ENCODE data around the gene SINHCAF.
"Not testable (repeated sequence)": the region's sequence is repeated elsewhere in the genome, so short reads cannot be mapped to it uniquely, and the experiment has no call there.

SINHCAF gene

DNA sequence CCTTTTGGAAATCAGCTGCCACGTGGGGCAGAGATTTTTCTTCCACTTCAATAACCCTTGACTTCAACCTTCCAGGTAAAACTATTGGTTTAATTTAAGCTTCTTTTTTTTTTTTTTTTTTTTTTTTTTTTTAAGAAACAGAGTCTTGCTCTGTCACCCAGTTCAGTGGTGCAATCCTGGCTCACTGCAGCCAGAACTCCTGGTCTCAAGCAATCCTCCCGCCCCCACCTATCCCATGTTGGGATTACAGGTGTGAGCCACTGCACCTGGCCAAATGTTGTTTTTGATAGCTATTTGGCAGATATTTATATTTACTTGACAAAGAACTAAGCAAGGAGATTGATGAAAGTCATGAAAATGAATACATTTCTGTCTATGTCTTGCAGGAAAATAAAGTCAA lies 65.1 kb downstream of the SINHCAF start:
- DNase-seq: no peak

DNA sequence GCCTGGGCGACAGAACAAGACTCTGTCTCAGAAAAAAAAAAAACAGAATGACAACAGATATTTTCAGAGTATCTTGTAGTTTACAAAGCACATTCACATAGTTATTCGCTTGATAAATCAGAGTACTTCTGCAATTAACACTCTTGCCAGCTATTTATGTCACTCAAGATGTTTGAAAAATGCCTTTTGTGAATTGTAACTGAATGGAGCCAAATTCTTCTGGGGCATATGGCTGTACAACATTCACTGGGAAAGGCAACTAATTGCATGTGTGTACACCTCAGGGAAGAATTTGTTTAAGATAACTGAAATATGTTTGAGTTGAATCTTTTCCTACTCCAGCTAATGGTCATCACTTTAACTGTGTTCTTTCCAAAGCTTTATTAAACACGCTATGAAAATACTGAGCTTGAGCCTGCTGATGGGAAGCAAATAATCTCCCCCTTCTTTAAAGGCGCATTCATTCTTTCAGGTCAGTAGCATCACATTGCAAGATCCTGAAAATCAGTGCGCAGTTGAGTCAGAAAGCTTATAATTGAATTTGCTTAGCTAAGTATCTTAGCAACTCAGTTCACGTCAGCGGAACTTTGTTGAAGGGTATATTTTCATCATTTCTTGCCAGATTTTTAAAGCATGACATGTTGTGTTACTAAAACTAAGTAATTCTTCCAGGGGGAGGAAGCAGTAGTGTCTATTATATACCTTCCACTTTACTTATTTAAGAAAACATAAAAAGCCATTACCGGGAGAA lies 66.6 kb downstream of the SINHCAF start:
- DNase-seq: no peak

DNA sequence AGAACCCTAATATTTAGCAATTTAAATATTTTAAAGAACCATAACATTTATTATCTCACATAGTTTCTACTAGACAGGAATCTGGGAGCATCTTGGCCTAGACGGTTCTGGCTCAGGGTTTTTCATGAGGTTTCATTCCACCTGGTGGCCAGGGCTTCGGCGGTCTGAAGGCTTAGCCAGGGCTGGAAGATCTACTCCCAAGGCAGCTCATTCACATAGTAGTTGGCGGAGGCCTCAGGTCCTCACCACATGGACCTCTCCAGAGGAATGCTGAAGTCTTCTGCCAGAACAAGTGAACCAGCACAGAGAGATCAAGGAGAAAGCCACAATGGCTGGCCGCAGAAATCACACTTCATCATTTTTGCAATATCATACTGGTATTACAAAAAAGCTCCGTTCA lies 68.2 kb downstream of the SINHCAF start:
- no peak for DNase-seq

DNA sequence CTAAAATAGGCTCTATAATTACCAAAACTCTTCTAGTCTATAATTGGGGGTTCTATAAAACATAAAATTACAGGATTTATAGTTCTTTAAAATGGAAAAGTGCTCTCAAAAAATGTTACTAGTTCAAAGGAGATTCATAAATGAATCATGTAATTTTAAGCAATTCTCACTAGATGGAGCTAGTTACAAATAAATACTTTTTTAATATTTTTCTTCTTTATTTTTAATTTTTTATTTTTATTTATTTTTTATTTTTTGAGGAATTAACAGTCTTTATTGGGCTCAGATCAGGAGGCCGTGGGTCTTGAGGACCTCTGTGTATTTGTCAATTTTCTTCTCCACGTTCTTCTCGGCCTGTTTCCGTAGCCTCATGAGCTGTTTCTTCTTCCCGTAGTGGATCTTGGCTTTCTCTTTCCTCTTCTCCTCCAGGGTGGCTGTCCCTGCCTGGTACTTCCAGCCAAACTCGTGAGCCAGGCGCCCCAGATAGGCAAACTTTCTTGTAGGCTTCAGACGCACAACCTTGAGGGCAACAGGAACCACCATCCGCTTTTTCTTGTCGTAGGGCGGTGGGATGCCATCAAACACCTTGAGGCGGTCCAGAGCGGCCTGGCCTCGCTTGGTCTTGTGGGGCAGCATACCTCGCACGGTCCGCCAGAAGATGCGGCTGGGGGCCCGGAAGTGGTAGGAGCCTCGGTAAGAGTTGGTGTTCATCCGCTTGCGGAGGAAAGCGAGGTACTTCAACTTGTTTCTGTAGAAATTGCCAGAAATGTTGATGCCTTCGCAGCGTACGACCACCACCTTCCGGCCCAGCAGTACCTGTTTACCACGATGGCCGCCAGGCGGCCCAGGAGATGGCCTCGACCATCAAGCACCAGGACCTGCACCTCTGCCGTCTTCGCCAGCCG lies 74.0 kb downstream of the SINHCAF start:
- not testable (repeated sequence) for DNase-seq

DNA sequence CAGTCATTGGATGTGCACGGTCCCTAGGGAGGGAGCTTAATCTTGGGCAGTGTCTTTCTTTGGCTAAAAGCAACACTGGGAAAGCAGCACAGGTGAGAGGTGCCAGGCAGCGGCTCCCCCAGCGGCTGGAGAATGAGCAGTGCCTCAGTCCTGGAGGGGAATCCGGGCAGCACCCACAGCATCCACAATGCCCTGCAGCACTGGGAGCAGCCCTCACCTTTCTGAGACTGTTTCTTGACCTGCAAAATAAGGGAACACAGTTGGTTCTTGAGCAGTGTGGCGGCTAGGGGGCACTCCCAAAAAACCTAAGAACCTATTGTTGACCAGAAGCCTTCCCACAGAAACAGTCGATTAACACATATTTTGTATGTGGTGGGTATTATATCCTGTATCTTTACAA lies 75.8 kb downstream of the SINHCAF start:
- DNase-seq: no peak

DNA sequence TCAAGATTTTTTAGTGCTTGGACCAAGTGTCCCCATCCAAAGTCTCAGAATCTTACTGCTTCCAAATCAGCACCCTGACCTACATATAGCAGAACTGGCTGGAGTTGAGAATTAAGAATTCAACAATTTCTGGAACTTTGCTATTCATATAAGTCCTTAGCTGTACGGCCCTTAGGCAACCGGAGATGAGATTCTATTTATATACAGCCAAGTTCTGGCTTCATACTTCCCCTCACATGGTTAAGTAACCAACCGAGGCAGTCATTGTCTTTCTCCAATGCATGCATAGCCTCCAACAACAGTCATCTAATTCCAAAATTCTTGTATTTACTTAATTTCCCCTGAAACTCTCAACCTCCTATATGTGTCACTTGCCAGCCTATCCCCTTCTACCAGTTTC lies 76.6 kb downstream of the SINHCAF start:
- DNase-seq: no peak

DNA sequence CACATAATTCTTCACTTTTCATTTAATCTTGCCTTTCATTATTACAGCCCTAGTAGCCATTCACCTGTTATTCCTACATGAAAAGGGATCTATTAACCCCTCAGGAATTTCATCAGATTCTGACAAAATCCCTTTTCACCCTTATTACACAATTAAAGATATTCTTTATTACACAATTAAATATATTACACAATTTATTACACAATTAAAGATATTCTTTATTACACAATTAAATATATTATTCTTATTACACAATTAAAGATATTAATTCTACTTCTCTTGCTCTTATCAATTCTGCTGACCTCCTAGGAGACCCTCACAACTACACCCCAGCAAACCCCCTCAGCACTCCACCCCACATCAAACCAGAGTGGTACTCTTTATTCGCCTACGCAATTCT lies 77.1 kb downstream of the SINHCAF start:
- DNase-seq: no peak

DNA sequence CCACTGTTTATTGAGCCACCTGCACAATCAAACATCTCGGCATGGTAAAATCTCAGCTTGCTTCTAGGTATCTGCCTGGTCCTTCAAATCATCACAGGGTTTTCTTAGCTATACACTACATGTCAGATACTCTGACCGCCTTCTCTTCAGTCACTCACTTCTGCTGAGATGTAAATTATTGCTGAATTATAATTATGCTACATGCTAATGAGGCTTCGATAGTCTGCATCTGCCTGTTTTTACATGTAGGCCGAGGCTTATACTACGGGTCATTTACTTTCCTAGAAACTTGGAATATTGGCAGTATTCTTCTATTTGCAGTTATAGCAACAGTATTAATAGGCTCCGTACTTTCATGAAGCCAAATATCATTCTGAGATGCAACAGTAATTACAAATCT lies 77.6 kb downstream of the SINHCAF start:
- DNase-seq: no peak

DNA sequence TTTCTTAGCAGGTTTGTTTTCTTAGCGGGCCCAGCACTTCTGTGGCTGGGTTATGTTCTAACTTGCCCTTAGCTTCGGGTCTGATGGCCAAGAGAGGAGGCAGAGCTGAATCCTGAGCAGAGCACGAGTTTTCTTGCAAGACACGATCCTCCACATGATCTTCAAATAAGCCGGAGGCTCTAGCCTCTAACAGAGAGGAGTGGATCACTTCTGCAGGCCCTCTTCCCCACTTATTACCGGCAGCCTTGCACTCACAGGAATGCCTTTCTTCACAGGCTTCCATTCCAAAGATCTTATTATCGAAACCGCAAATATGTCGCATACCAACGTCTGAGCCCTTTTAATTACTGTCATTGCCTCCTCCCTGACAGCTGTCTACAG lies 79.5 kb downstream of the SINHCAF start:
- DNase-seq: no peak

DNA sequence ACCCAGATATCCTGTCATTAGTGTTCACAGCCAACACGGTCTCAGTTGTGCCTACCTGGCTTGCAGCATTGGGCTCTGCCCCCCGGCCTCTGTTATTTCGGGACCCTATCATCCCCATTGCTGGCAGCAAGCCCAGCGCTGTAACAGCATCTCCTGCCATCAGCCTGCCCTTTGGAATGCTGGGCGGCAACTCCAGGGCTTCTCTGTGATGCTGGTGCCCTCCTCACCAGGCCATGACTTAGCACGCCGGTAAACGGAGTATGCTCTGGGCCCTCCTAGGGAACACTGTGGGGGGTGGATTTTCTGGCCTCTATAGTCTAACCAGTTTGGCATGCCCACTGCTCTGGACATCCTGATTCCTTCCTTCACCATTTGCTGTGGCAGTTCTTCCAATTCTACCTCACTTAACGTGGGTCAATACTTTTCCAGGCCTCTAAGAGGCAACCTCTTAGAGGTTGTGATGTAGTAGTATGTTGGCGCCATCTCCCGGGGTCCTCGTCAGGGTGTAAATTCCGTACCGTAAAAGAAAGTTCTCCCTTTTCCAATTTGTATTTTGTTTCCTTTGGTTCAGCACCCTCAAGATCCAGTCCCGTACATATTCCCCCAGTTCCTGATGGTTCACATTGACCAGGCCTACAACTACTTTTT lies 80.0 kb downstream of the SINHCAF start:
- DNase-seq: no peak

DNA sequence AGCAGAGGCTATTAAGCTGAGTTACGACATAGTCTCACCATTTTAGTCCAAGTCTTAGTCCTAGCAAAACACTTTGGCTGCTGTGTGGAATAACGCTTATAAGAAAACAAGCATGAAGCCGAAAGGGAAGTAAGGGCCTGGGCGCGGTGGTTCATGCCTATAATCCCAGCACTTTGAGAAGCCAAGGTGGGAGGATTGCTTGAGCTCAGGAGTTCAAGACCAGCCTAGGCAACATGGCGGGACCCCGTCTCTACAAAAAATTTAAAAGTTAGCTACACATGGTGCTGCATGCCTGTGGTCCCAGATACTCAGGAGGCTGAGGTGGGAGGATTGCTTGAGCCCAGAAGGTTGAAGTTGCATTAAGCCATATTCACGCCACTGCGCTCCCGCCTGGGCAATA lies 83.5 kb downstream of the SINHCAF start:
- not testable (repeated sequence) for DNase-seq

DNA sequence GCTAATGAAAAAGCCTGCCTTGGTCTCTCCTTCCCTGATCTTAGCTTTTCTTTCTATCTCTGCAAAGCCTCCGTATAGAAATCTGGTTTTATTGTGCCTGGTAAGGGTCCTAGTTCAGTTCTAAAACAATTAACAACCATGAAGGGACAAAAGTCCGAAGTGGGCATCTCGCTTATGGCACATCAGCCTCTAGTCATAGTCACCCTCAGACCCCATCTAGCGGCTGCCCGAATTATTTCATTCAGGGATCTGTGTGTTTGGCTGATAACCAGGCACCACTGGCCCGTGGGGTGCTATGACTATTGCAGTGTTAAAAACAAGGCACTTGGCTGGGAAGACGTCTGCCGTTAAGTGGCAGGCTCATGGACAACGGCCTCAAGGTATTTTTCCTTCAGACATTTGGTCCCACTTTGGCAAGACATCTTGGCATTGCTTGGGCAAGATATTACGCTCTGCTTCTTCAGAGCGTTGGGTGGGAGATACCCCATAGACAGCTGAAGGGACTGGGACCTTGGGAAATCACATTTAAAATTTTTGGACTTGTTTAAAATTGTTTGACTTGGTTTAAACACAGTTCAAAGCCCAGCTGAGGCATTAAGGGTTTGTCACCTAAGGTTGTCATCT lies 87.1 kb downstream of the SINHCAF start:
- peak; percentile 37 to 56 for DNase-seq

DNA sequence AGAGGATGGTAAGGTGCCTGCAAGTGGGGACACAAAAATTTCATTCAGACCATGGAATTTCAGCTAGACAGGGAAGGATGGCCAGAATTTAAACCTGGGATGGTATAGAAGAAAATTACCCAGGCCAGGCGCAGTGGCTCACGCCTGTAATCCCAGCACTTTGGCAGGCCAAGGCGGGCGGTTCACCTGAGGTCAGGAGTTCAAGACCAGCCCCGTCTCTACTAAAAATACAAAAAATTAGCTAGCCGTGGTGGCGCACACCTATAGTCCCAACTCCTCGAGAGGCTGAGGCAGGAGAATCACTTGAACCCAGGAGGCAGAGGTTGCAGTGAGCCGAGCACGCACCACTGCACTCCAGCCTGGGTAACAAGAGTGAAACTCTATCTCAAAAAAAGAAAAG lies 87.6 kb downstream of the SINHCAF start:
- not testable (repeated sequence) for DNase-seq

DNA sequence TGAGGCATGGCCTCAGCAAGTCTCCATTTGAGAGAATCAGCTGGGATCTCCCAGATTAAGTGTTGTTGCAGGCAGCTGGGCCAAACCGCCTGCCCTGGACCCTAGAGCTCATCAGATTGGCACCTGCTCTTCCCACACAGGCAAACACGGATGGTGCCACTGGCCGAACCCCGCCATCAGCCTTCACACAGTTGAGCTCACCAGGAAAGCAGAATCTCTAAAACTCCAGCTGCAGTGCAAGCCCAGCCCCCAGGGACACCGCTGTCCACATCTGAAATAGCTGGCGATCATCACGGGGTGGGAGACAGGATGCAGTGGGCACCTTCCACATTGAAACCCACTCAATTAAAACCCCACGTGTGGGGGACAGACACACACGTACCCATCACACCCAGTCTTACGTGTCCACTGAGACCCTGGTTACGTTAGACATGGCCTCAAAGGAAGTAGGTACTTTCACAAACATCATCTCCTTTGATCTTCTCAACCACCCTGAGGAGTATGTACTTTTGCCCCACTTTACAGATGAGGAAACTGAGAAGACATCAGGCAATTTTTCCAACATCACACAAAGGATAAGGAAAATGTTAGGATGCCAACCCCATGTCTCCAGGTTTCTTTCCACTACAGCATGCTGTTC lies 88.8 kb downstream of the SINHCAF start:
- no peak for DNase-seq

DNA sequence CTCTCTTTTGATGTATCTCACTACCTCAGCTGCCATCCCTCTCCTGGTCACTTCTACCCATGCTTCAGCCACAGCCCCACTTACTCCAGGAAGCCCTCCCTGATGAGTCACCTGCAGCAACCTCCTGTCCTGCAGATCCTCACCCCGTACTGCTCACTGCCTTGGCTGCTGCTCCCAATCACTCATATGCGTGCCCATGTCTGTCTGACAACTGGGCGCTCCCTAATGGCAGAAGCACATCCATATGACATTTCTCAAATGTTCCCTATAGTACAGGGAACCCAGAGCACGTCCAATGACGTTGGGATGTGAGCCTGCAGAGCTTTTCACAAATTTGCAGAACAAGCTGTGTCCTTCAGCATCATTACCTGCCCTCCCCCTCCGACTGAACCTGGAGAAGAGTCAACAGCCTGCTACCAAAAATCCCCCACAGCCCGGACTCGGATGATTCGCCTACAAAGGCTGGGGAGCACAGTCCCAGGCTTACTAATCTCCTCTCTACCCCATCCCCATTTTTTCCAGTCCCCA lies 90.0 kb downstream of the SINHCAF start:
- no peak for DNase-seq

DNA sequence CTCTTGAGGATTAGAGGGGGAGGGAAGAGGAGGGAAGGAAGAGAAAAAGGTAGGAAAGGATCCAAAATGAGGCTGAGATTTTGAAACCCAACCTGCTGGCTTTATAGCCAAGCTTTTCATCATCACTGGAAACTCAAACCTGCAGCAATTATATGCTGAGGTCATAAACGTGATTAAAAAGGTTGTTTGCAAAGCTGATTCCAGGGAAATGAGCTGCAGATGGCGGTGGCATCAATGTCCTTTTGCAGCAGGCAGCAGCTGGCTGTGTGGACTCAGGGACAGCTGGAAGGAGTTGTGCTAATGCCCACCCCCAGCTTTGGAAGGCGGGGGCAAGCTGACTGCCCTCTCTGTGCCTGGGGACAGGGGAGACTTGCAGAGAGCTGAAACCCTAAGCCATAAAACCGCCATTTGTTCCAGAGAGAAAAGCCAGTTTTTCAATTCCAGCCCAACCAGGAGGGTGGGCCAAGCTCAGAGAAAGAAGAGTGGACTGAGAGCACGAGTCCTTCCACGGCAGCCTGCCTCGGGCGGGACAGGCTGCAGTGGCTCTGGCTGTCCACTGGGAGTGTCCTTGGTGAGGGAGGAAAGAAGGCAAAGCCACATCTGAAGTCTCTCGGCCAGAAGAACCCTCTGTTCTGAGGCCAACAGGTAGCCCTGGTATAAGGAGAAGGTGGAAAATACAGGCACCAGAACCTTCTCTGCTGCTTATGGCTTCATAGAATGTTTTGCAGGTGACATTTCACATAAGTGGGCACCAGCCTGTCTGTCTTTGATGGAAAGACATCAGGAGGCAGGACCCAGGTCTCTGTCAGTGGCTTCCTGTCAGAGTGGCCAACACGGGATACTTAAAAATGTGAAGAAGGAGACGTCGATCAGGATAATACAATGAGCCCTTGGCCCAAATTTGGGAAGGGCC lies 90.7 kb downstream of the SINHCAF start:
- no peak for DNase-seq

DNA sequence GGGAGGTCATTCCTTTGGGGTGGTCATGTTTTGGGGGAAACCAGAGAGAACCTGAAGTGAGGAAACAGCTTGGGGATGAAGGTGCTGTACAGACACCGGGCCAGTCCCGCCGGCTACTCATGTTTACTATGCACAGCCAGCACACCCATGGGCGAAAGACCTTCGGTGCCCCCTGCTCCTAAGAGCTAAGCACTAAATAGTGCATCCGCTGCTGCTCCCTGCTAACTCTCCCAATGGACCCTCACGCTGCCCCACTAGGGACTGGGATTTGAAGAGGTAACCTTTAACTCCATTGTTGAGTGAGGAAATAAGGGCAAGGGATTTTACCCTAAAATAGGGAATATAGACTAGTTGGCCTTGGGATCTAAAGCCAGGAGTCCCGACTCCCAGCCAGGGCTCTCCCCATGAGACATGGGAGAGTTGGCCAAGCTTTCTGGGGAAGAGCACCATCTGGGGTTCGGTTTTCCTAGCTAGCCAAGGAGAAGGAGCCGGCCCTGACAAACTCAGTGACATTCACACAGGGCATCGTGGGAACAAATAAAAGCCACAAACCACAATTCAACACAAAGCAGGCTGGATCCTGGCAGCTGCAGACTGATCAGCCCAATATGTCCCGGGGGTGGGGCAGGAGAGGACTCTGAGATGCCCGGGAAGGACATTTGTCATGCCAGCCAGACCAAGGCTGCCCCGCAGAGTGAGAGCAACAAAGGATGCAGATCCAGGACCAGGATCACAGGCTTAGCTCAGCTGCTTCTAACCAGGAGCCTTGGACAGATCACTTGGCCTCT lies 91.7 kb downstream of the SINHCAF start:
- DNase-seq: no peak

DNA sequence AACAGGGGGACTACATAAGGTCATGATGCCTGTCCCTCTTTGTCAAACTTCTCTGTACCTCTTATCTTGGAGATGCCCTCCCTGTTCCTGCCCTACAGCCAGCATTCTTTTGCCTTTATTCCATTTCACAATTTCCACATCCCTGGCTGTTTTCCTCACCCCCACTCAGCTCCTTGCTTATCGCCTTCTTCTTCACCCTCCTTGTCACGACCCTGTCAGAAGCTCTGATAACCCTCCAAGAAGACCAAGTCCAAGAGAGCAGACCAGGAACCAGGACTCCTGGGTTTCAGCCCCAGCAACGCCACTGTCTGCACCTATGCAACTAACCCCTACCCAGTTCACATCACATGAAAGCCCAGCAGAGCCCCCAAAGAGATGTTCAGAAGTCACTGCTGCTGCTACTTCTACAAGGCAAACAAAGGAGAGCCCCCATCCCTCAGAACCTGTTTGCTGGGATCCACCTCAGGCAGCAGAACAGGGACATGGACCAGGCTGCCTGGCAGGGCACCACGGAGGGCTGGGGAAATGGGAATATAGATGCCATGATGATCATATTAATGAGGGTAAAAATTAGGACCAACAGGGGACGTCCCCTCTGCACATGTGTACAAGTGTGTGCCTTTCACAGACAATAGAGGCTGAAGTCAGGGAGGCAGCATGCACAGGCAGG lies 92.8 kb downstream of the SINHCAF start:
- DNase-seq: no peak

DNA sequence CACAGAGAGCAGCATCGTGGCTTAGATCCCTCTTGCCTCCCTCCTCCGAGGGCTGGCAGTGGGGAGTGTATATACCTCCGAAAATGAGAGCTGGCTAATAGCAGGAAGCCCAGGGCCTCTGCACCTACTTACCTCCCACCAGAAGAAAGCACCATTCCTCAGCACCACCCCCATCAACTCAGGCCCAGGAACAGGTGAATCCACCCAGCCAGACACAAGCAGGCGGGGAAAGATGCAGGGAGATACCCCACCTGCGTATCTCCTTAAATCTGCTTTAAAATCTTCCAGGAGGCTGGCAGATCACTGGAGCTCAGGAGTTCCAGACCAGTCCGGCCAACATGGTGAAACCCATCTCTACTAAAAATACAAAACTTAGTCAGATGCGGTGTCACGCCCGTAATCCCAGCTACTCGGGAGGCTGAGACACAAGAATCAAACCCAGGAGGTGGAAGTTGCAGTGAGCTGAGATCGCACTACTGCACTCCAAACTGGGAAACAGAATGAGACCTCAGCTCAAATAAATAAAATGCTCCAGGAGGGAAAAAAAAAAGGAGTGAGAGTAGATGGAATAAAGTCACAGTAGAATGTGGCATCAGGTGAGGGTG lies 93.5 kb downstream of the SINHCAF start:
- DNase-seq: no peak

Data from activated CD4-positive, alpha-beta T cell treated with anti-CD3 and anti-CD28 coated beads for 4 hours (primary cell).